Heart right ventricle (tissue), 16 donors: ENCODE data around the gene GSK3A. TPM values are rescaled to one million over a fixed set of nuclear protein-coding genes. Genes with fewer than 3 reads are reported as not detected.

Source experiments
- ATAC-seq, 8 donors: fragments of 200-7000 bp; cut with Tn5 transposase; one replicate each; pipeline ENCODE4 v1.9.1; 2020; ENCODE audit warnings: mild to moderate bottlenecking in 8 of 8, moderate library complexity in 8 of 8, moderate number of reproducible peaks in 1 of 8
- DNase-seq, 2 donors: peaks; one replicate each; pipeline ENCODE4 v3.0.0-alpha.2; 2020
- H3K27ac ChIP-seq, 10 donors: fragments of 200-600 bp; sonication (generic) in 2 of 10; one replicate each; pipeline versions ENCODE4 v1.5.0 to v1.8.0; 2020 to 2022; ENCODE audit warnings: mild to moderate bottlenecking in 3 of 10
- H3K27me3 ChIP-seq, 7 donors: fragments of 200-600 bp; one replicate each; pipeline ENCODE4 v1.8.0; 2021 to 2022; ENCODE audit warnings: mild to moderate bottlenecking in 2 of 7
- H3K36me3 ChIP-seq, 9 donors: fragments of 200-600 bp; sonication (generic) in 1 of 9; one replicate each; pipeline versions ENCODE4 v1.5.0 to v1.8.0; 2020 to 2022; ENCODE audit warnings: mild to moderate bottlenecking in 2 of 9
- H3K4me1 ChIP-seq, 9 donors: fragments of 200-600 bp; sonication (generic) in 1 of 9; one replicate each; pipeline versions ENCODE4 v1.5.0 to v1.8.0; 2020 to 2022; ENCODE audit warnings: mild to moderate bottlenecking in 4 of 9
- H3K4me3 ChIP-seq, 10 donors: fragments of 200-600 bp; sonication (generic) in 2 of 10; one replicate each; pipeline versions ENCODE4 v1.5.0 to v1.8.0; 2020 to 2022; ENCODE audit warnings: mild to moderate bottlenecking in 7 of 10, moderate library complexity in 2 of 10
- H3K9me3 ChIP-seq, 11 donors: fragments of 200-600 bp in 10 of 11; sonication (generic) in 2 of 11; one replicate each; pipeline versions ENCODE4 v1.5.0 to v1.8.0; 2013 to 2022; ENCODE audit warnings: mild to moderate bottlenecking in 2 of 11, control low read depth in 1 of 11, moderate library complexity in 1 of 11
- WGBS, 2 donors: extraction: QIAGEN DNeasy Blood & Tissue Kit; methylation state at CpG; one replicate each; pipeline ENCODE4 v1.1.7; 2013; ENCODE audit warnings: inconsistent platforms in 1 of 2; 5-methylcytosine and 5-hydroxymethylcytosine counted together
- intact Hi-C, 10 donors: fragments of 100-400 bp; cut with DNase I; formaldehyde crosslinking; loops; one replicate each; pipeline versions ENCODE4 v1.11.1 to v1.14.2; 2022
- polyA plus RNA-seq, 2 donors: library from polyadenylated mRNA; stranded (reverse); fragments of 200-250 nt; gene quantifications; one replicate each; pipeline ENCODE4 v1.2.3, GENCODE V29; 2013
- total RNA-seq, 10 donors: library from RNA; stranded (reverse); fragmentation: NEBNext Ultra II Directional in 3 of 10; extraction: Animal tissue kit (Norgen Biotek cat#: 25700) in 3 of 10; gene quantifications; one replicate each; pipeline versions ENCODE4 v1.2.1 to v1.2.4, GENCODE V29; 2021 to 2023
- TF ChIP-seq, protein P1 (sequence below), 9 donors: fragments of 200-600 bp; sonication (generic) in 2 of 9; IDR thresholded peaks; one replicate each; pipeline versions ENCODE4 v1.5.0 to v1.8.0; 2021 to 2022; ENCODE audit warnings: antibody characterized with exemption in 9 of 9, mild to moderate bottlenecking in 5 of 9, moderate library complexity in 1 of 9
- donor health status: Arrhythmogenic right ventricular cardiomyopathy.
- donor health status: ischemic (EF 13 %, LVEDD 7.1; RV severe dilation, severe dysfunction).
- donor health status: healthy with polysubstance abuse.
- donor health status: DM: no; HTN: yes; CAD: no.
- donor health status: DM: no; HTN: no; CAD: no.
- donor health status: ischemic (EF 25% LVEDD 6.9; RV normal size, moderate dysfunction).
- donor health status: ischemic (EF 25% LVEDD 5.7; RV mildly dilated, moderate dysfunction).
- donor health status: healthy.
- donor health status: DM: yes; HTN: yes; CAD: no.
- donor health status: Ischemic cardiomyopathy.
- donor health status: ischemic (EF 35%, LVEDD 5.7; RV mildly dilated, moderate dysfunction).
- donor health status: nonischemic (EF 11% LVEDD 7.7; RV severe dilation, severe dysfunction).
- donor health status: DM: yes; HTN: yes; CAD: no.
- donor health status: PGD.
- donor health status: ischemic (EF 29% LVEDD 5.4; RV normal size, mild dysfunction).
- donor health status: nonischemic (EF 23%, LVEDD 6.1; RV moderate dilation, normal function).

Gene GSK3A
- total and polyA plus RNA-seq, 12 donors: 31.2 to 51.0 (median 36.4) TPM

GRCh38 chr19:42282819-42283187 is 40.4 kb upstream of the GSK3A start:
- intact Hi-C loops: loop anchor here in 2 of 10 donors (5.0 kb wide), 2 partner anchors 36 to 139 kb away; no protein-coding TSS in a partner anchor
- no peak for ATAC-seq
- H3K36me3 ChIP-seq: peaks cover 0 to 12% (median 9%) of the 10 kb centered on the region in 9 donors
- H3K4me3 ChIP-seq: peak overlapping the region in 7 of 10 donors; percentile 5 to 76 (median 56)
- H3K27me3 ChIP-seq: no peaks in the 10 kb centered on the region
- H3K27ac ChIP-seq: peak overlapping the region; percentile 91 to 99 (median 96)
- H3K4me1 ChIP-seq: peaks cover 40 to 80% (median 73%) of the 10 kb centered on the region in 9 donors
- DNase-seq: no peak
- TF ChIP-seq, protein P1, sequence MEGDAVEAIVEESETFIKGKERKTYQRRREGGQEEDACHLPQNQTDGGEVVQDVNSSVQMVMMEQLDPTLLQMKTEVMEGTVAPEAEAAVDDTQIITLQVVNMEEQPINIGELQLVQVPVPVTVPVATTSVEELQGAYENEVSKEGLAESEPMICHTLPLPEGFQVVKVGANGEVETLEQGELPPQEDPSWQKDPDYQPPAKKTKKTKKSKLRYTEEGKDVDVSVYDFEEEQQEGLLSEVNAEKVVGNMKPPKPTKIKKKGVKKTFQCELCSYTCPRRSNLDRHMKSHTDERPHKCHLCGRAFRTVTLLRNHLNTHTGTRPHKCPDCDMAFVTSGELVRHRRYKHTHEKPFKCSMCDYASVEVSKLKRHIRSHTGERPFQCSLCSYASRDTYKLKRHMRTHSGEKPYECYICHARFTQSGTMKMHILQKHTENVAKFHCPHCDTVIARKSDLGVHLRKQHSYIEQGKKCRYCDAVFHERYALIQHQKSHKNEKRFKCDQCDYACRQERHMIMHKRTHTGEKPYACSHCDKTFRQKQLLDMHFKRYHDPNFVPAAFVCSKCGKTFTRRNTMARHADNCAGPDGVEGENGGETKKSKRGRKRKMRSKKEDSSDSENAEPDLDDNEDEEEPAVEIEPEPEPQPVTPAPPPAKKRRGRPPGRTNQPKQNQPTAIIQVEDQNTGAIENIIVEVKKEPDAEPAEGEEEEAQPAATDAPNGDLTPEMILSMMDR (IDR thresholded peaks at IDR 0.05): no peak
- 47 to 55% methylated on average over 4 of the region's 4 CpGs for WGBS, 2 donors
- no peaks in the 10 kb centered on the region for H3K9me3 ChIP-seq

DNA sequence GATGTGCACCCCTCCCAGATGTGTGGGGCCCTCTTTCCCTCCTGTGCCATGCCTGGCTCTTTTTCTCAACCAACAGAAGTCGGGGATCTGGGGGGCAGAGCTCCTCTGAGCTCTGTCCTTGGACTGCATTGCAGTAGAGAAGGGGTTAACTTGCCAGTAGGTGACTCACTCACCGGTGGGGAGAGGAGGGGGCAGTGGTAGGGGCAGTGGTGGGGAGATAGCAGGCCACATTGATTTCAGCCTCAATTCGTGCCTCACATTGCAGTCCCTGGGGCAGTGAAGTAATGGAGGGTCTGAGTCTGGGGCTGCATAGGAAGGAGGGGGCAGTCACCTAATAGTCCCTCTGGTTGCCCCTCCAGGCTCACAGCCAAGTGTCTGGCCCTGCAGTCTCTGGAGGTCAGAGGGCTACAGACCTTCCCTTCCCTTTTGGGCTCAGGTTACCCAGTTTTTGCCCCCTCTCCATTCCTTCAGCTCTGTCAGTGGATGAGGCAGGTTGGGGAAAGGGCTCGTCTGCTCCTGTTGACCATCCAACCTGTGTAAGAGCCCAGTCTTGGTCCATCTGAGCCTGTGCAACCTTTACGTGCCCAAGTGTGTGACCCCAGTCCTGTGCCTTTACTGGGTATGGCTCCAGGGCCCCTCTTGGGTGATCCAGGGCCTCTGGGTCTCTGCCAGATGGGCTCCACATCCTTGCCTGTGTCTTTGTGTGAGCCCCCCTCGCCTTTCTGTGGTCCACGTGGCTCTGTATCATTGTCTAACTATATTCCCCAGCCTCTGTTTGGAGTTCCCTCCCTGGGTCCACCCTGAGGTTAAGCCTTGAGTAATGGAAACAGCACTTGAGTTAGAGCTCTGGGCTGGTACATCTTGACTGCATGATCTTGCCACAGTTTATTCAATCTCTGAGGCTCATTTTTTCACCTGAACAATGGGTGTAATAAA is 39.7 kb upstream of the GSK3A start:
- Histone ChIP-seq H3K9me3 (no peaks in the 10 kb centered on the region), H3K27ac (peak overlapping the region; percentile 91 to 99 (median 96)), H3K36me3 (peaks cover 0 to 5% (median 2%) of the 10 kb centered on the region in 9 donors), H3K27me3 (no peaks in the 10 kb centered on the region), H3K4me3 (peak overlapping the region in 8 of 10 donors; percentile 63 to 94 (median 82)), H3K4me1 (peaks cover 47 to 86% (median 80%) of the 10 kb centered on the region in 9 donors)
- peak in 1 of 2 donors; percentile 29 for DNase-seq
- WGBS, 2 donors: 18 to 24% methylated on average over 7 of the region's 7 CpGs
- ATAC-seq: peak in 1 of 8 donors; percentile 3
- intact Hi-C loops: loop anchor here in 3 of 10 donors (2.0 to 5.0 kb wide), 3 partner anchors 35 to 140 kb away; no protein-coding TSS in a partner anchor
- TF ChIP-seq, protein P1 (IDR thresholded peaks at IDR 0.05): no peak

GRCh38 chr19:42281146-42281826 is 38.9 kb upstream of the GSK3A start:
- Histone ChIP-seq H3K27ac (peak overlapping the region; percentile 91 to 99 (median 96)), H3K9me3 (no peaks in the 10 kb centered on the region), H3K4me1 (peaks cover 47 to 87% (median 80%) of the 10 kb centered on the region in 9 donors), H3K36me3 (peaks cover 0 to 4% (median 0%) of the 10 kb centered on the region in 9 donors), H3K4me3 (peak overlapping the region; percentile 63 to 94 (median 82)), H3K27me3 (no peaks in the 10 kb centered on the region)
- DNase-seq: peak; percentile 73 to 85
- WGBS, 2 donors: 5 to 6% methylated on average over 25 of the region's 25 CpGs
- ATAC-seq: peak; percentile 1 to 48 (median 31)
- intact Hi-C loops: loop anchor here in 3 of 10 donors (2.0 to 5.0 kb wide), 3 partner anchors 34 to 141 kb away; no protein-coding TSS in a partner anchor
- TF ChIP-seq, protein P1 (IDR thresholded peaks at IDR 0.05): no peak

GRCh38 chr19:42280815-42281145 is 38.4 kb upstream of the GSK3A start:
- H3K9me3 ChIP-seq: no peaks in the 10 kb centered on the region
- H3K27me3 ChIP-seq: no peaks in the 10 kb centered on the region
- peak overlapping the region; percentile 63 to 94 (median 82) for H3K4me3 ChIP-seq
- peak; percentile 5 to 54 (median 25) for ATAC-seq
- intact Hi-C loops: loop anchor here in 3 of 10 donors (2.0 to 5.0 kb wide), 3 partner anchors 33 to 142 kb away; no protein-coding TSS in a partner anchor
- TF ChIP-seq, protein P1 (IDR thresholded peaks at IDR 0.05): no peak
- peak overlapping the region; percentile 91 to 99 (median 96) for H3K27ac ChIP-seq
- WGBS, 2 donors: 0 to 1% methylated on average over 16 to 20 of the region's 20 CpGs
- H3K4me1 ChIP-seq: peaks cover 49 to 87% (median 80%) of the 10 kb centered on the region in 9 donors
- H3K36me3 ChIP-seq: peaks cover 0 to 9% (median 0%) of the 10 kb centered on the region in 9 donors
- peak; percentile 62 to 79 for DNase-seq
